Caki2 (cell line): ENCODE data around the gene ERVH48-1. TPM values are rescaled to one million over a fixed set of nuclear protein-coding genes. Genes with fewer than 3 reads are reported as not detected.
"Not testable (repeated sequence)": the region's sequence is repeated elsewhere in the genome, so short reads cannot be mapped to it uniquely, and the experiment has no call there.

Experiments
- DNase-seq: peaks from one replicate; pipeline ENCODE4 v3.0.0-alpha.2; 2015; ENCODE audit warnings: low read depth
- in situ Hi-C: cut with HindIII; loops from 2 replicates; pipeline ENCODE4 v1.10.0; 2016; ENCODE audit warnings: low sequenced_read_pairs, low pct_unique_long_range_greater_than_20kb, mixed read lengths
- total RNA-seq: library from RNA; depleted of rRNA; stranded (reverse); fragments of >200 nt; shearing (Covaris generic); gene quantifications from 2 replicates; pipeline ENCODE4 v1.2.3, GENCODE V29; 2014; ENCODE audit warnings: low replicate concordance

The ERVH48-1 gene
- total RNA-seq, 1 experiment from 2014 or later = not detected

- in situ Hi-C loops = no loop called here
- no peak for DNase-seq
Measured at GRCh38 chr21:42922918-42923317, 2.5 kb downstream of the ERVH48-1 start.

- in situ Hi-C loops = no loop called here
- no peak for DNase-seq
Measured at GRCh38 chr21:42921927-42922326, 3.5 kb downstream of the ERVH48-1 start.

- in situ Hi-C loops = no loop called here
- no peak for DNase-seq
Measured at GRCh38 chr21:42918291-42918690, 7.1 kb downstream of the ERVH48-1 start.

GRCh38 chr21:42913476-42913875 lies 12.0 kb downstream of the ERVH48-1 start:
- in situ Hi-C loops = no loop called here
- no peak for DNase-seq

GRCh38 chr21:42911920-42912319 lies 13.5 kb downstream of the ERVH48-1 start:
- in situ Hi-C loops, DNase-seq: not testable (repeated sequence)

- in situ Hi-C loops, DNase-seq: not testable (repeated sequence)
Measured at GRCh38 chr21:42908484-42908883, 16.9 kb downstream of the ERVH48-1 start.

GRCh38 chr21:42906233-42906632 lies 19.2 kb downstream of the ERVH48-1 start:
- DNase-seq = no peak
- in situ Hi-C loops = no loop called here

GRCh38 chr21:42905195-42905594 lies 20.2 kb downstream of the ERVH48-1 start:
- in situ Hi-C loops = no loop called here
- no peak for DNase-seq

GRCh38 chr21:42903817-42904216 lies 21.6 kb downstream of the ERVH48-1 start:
- in situ Hi-C loops = no loop called here

GRCh38 chr21:42900446-42900845 lies 25.0 kb downstream of the ERVH48-1 start:
- no peak for DNase-seq
- in situ Hi-C loops = no loop called here

More at GRCh38 chr21:42903817-42904216, 21.6 kb downstream of the ERVH48-1 start:
- DNase-seq = no peak

- in situ Hi-C loops = no loop called here
- peak; percentile 98 for DNase-seq
Measured at GRCh38 chr21:42892931-42893755, 32.3 kb downstream of the ERVH48-1 start, which contains the start of gene NDUFV3. TSS of gene NDUFV3 (plus strand) at chr21:42893309. CDS start at chr21:42893334, 25 bp downstream.

- in situ Hi-C loops = no loop called here
- DNase-seq = no peak
Measured at GRCh38 chr21:42892582-42892930, 32.9 kb downstream of the ERVH48-1 start.

GRCh38 chr21:42887326-42887725 lies 38.1 kb downstream of the ERVH48-1 start:
- DNase-seq = no peak
- in situ Hi-C loops = no loop called here

- DNase-seq = no peak
- in situ Hi-C loops = no loop called here
Measured at GRCh38 chr21:42883921-42884320, 41.5 kb downstream of the ERVH48-1 start.

- in situ Hi-C loops = no loop called here
Measured at GRCh38 chr21:42880352-42880751, 45.1 kb downstream of the ERVH48-1 start.

GRCh38 chr21:42878993-42879787 lies 46.2 kb downstream of the ERVH48-1 start, which contains the start of gene WDR4:
TSS of gene WDR4 (minus strand) at chr21:42879539. CDS start at chr21:42879495, 44 bp downstream.
- DNase-seq = peak; percentile 96
- in situ Hi-C loops = no loop called here

More at GRCh38 chr21:42880352-42880751, 45.1 kb downstream of the ERVH48-1 start:
- no peak for DNase-seq

- in situ Hi-C loops = no loop called here
- DNase-seq = no peak
Measured at GRCh38 chr21:42878678-42878992, 46.8 kb downstream of the ERVH48-1 start.

GRCh38 chr21:42875811-42876210 lies 49.6 kb downstream of the ERVH48-1 start:
- in situ Hi-C loops, DNase-seq: not testable (repeated sequence)

- no peak for DNase-seq
- in situ Hi-C loops = no loop called here
Measured at GRCh38 chr21:42873096-42873495, 52.3 kb downstream of the ERVH48-1 start.
